ENCODE measurements around the gene GOLGA1. TPM values are rescaled to one million over a fixed set of nuclear protein-coding genes. Genes with fewer than 3 reads are reported as not detected.

The GOLGA1 gene
- polyA plus RNA-seq, 3 donors: 3.1 to 15.7 (median 8.0) TPM

DNA sequence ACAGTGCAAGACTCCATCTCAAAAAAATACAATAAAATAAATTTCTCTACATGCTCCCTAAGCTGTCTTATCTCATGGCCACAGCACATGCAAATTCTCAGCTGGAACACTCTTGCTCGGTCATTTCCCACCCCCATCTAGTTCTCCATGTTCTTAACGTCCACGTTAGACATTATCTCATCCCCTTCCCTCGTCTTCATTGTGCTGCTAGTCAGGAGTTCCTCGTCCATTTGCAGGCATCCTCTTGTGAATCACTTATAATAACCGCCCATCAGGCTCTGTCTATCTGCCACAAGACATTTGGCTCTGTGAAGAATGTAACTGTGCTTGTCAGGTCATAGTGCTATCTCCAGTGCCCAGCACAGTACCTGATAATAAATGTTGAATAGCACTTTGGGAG, 32.9 kb upstream of the GOLGA1 start:
- no peak for DNase-seq
- WGBS (ENCODE audit: insufficient coverage): 95% methylated on average over 5 of the region's 6 CpGs

DNA sequence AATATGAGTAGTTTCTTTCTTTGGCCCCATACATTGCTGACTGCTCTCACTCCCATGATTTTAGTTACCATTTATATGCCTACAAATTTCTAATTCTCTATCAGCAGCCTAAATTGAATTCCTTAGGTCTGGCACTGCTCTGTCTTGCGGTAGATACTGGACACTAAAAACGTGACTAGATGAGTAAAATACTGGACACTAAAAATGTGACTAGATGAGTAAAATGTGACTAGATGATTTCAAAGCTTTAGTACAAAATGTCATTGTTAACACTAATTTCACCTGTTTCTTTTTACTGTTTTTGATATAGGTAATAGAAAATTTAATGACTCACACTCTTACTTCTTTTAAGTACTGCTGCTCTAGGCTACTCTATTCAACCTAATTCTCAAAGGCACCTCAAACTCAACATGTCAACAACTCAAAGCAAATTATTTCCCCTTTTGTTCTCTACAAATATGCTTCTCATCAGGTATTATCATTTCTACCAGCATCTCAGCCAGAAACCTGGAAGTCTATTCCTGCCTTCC, 31.4 kb upstream of the GOLGA1 start:
- Mint-ChIP-seq H3K9me3 (no peaks in the 10 kb centered on the region), H3K4me1 (peaks cover 38% of the 10 kb centered on the region), H3K27ac (no peak overlapping the region), H3K27me3 (ENCODE audit: low read depth in 3 of 3) (peaks cover 0 to under 1% (median 0%) of the 10 kb centered on the region in 3 donors), H3K4me3 (no peak overlapping the region), H3K36me3 (peaks cover 15 to 19% of the 10 kb centered on the region in 2 donors)
- Histone ChIP-seq H3K79me2 (ENCODE audit: insufficient read depth, low read length) (no peaks in the 10 kb centered on the region), H3K9me3 (replicated peaks in 1 of 2; ENCODE audit: control insufficient read depth in 1 of 2, insufficient read depth in 1 of 2, low read length in 2 of 2) (no peaks in the 10 kb centered on the region), H3K27me3 (ENCODE audit: control insufficient read depth in 2 of 2, insufficient read depth in 2 of 2, low read length in 2 of 2) (no peaks in the 10 kb centered on the region), H2AFZ (ENCODE audit: insufficient read depth, low read depth, low read length, poor library complexity, severe bottlenecking) (no peak overlapping the region), H3K27ac (ENCODE audit: low read depth in 1 of 2, low read length in 2 of 2) (no peak overlapping the region), H3K4me3 (replicated peaks in 1 of 3; ENCODE audit: low read depth in 2 of 3, low read length in 3 of 3) (no peak overlapping the region), H3K36me3 (replicated peaks in 1 of 2; ENCODE audit: control insufficient read depth in 1 of 2, insufficient read depth in 2 of 2, low read length in 2 of 2) (no peaks in the 10 kb centered on the region), H3K4me1 (ENCODE audit: control insufficient read depth in 1 of 2, insufficient read depth in 2 of 2, low read length in 2 of 2) (peaks cover 25 to 32% of the 10 kb centered on the region in 2 donors), H3K9ac (ENCODE audit: insufficient read depth, low read length, poor library complexity, severe bottlenecking) (no peak overlapping the region), H3K4me2 (replicated peaks; ENCODE audit: extremely low read depth, low read length, poor library complexity, severe bottlenecking) (no peak overlapping the region), H4K20me1 (ENCODE audit: insufficient read depth, low read length) (no peaks in the 10 kb centered on the region)
- DNase-seq: no peak
- intact Hi-C loops (cut with micrococcal nuclease): no loop called here
- no CpG with 5 or more reads among the region's 2 CpGs for WGBS (ENCODE audit: insufficient coverage)
- TF ChIP-seq, protein P1, sequence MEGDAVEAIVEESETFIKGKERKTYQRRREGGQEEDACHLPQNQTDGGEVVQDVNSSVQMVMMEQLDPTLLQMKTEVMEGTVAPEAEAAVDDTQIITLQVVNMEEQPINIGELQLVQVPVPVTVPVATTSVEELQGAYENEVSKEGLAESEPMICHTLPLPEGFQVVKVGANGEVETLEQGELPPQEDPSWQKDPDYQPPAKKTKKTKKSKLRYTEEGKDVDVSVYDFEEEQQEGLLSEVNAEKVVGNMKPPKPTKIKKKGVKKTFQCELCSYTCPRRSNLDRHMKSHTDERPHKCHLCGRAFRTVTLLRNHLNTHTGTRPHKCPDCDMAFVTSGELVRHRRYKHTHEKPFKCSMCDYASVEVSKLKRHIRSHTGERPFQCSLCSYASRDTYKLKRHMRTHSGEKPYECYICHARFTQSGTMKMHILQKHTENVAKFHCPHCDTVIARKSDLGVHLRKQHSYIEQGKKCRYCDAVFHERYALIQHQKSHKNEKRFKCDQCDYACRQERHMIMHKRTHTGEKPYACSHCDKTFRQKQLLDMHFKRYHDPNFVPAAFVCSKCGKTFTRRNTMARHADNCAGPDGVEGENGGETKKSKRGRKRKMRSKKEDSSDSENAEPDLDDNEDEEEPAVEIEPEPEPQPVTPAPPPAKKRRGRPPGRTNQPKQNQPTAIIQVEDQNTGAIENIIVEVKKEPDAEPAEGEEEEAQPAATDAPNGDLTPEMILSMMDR (IDR thresholded peaks at IDR 0.05): no peak

More for the DNA sequence above, 32.9 kb upstream of the GOLGA1 start:
- H3K9me3 Mint-ChIP-seq: no peaks in the 10 kb centered on the region
- intact Hi-C loops (cut with micrococcal nuclease): no loop called here
- H3K36me3 Mint-ChIP-seq: peaks cover 16 to 18% of the 10 kb centered on the region in 2 donors
- Histone ChIP-seq H3K27ac (ENCODE audit: low read depth in 1 of 2, low read length in 2 of 2) (no peak overlapping the region), H3K4me3 (replicated peaks in 1 of 3; ENCODE audit: low read depth in 2 of 3, low read length in 3 of 3) (no peak overlapping the region), H3K79me2 (ENCODE audit: insufficient read depth, low read length) (no peaks in the 10 kb centered on the region), H3K27me3 (ENCODE audit: control insufficient read depth in 2 of 2, insufficient read depth in 2 of 2, low read length in 2 of 2) (no peaks in the 10 kb centered on the region), H4K20me1 (ENCODE audit: insufficient read depth, low read length) (no peaks in the 10 kb centered on the region), H3K4me1 (ENCODE audit: control insufficient read depth in 1 of 2, insufficient read depth in 2 of 2, low read length in 2 of 2) (peaks cover 15 to 17% of the 10 kb centered on the region in 2 donors), H3K9me3 (replicated peaks in 1 of 2; ENCODE audit: control insufficient read depth in 1 of 2, insufficient read depth in 1 of 2, low read length in 2 of 2) (no peaks in the 10 kb centered on the region), H2AFZ (ENCODE audit: insufficient read depth, low read depth, low read length, poor library complexity, severe bottlenecking) (no peak overlapping the region), H3K9ac (ENCODE audit: insufficient read depth, low read length, poor library complexity, severe bottlenecking) (no peak overlapping the region), H3K4me2 (replicated peaks; ENCODE audit: extremely low read depth, low read length, poor library complexity, severe bottlenecking) (no peak overlapping the region), H3K36me3 (replicated peaks in 1 of 2; ENCODE audit: control insufficient read depth in 1 of 2, insufficient read depth in 2 of 2, low read length in 2 of 2) (no peaks in the 10 kb centered on the region)
- H3K27me3 Mint-ChIP-seq (ENCODE audit: low read depth in 3 of 3): peaks cover 0 to 2% (median 0%) of the 10 kb centered on the region in 3 donors
- no peak overlapping the region for H3K4me3 Mint-ChIP-seq
- TF ChIP-seq, protein P1 (IDR thresholded peaks at IDR 0.05): no peak
- peaks cover 24% of the 10 kb centered on the region for H3K4me1 Mint-ChIP-seq
- peak overlapping the region in 1 of 7 donors; percentile 5 for H3K27ac Mint-ChIP-seq
